ENCODE measurements around the gene EXOC3L2. TPM values are rescaled to one million over a fixed set of nuclear protein-coding genes. Genes with fewer than 3 reads are reported as not detected.

Gene EXOC3L2
- polyA plus RNA-seq, 4 donors, result 8.2 to 12.6 (median 8.9) TPM

GRCh38 chr19:45164577-45165335 lies 80.5 kb downstream of the EXOC3L2 start:
- DNase-seq (ENCODE audit: low read depth in 4 of 4, low spot score in 3 of 4), result no peak

DNA sequence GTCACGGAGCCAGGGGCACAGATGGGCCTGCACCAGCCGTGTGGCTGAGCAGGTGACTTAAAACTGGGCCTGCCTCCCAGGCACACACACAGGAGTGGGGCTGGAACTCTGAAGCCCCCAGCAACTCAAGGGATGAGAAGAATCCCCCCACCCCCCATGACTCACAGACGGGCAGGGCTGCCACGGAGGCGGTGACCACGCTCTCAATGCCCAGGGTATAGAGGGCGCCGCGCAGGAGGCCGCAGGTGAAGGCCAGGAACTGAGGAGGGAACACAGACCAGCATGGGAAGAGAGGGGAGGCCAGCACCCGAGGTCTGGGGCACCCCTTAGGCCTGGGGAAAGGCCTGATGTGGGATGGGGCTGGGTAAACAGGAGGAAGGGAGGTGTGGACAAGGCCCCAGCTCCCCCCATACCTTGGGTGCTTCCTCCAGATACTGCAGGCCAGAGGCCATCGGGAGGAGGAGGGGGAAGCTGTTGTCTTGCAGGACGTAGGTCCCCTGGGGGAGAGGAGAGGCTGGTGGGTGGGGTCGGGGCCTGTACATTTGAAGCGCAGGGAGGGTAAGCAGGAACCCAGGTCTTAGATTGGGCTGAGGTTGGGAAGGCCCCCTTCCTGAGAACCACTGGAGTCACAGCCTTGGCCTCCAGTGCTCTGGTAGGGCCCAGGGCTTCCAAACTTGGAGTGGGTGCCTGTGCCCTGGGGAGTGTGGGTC lies 81.3 kb downstream of the EXOC3L2 start:
- no peak for DNase-seq (ENCODE audit: low read depth in 4 of 4, low spot score in 3 of 4)

GRCh38 chr19:45163156-45163555 lies 82.1 kb downstream of the EXOC3L2 start:
- DNase-seq (ENCODE audit: low read depth in 4 of 4, low spot score in 3 of 4), result no peak

DNA sequence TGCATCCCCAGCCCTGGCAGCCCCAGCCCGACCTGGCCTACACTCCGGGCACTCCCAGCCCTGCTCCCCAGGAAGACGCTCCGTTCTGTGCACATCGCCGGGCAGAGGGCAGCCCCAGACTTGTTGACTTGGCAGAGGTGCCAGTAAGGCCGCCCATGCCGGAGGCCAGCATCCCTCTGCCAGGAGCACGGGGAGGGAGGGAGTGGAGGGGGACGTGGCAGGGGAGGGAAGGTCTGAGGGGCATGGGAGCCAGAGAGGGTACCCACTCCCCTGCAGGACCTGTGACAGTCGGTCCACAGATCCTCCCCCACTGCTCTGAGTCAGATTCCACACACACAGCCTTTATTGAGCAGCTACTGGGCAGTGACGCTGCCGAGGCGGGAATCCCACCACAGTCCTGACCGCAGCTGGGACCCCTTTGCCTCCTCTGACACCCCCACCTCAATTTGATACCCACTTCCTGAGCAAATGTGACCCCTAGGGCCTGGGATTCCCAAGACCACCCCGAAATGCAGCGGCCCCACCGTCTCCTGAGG lies 82.5 kb downstream of the EXOC3L2 start:
- DNase-seq (ENCODE audit: low read depth in 4 of 4, low spot score in 3 of 4), result no peak

Other genes starting within 250 kb of the EXOC3L2 start
- gene RELB, start 243.9 kb downstream of the EXOC3L2 start, polyA plus RNA-seq (ENCODE audit: insufficient read length in 4 of 4), result 1 to 10 TPM; 5.2 to 7.7 (median 5.9) TPM
- 10 to 100 TPM; 55.8 to 63.3 (median 59.1) TPM for gene CLASRP, start 206.4 kb downstream of the EXOC3L2 start, polyA plus RNA-seq (ENCODE audit: insufficient read length in 4 of 4)
- 1 to 10 TPM in 1 of 4 donors, under 1 TPM in 3; 0.78 to 1.5 (median 0.95) TPM for gene ZNF296, start 168.9 kb downstream of the EXOC3L2 start, polyA plus RNA-seq (ENCODE audit: insufficient read length in 4 of 4)
- 10 to 100 TPM; 19.0 to 26.7 (median 21.8) TPM for gene GEMIN7, start 166.1 kb downstream of the EXOC3L2 start, polyA plus RNA-seq (ENCODE audit: insufficient read length in 4 of 4)
- gene PPP1R37, start 152.2 kb downstream of the EXOC3L2 start, polyA plus RNA-seq (ENCODE audit: insufficient read length in 4 of 4), result 10 to 100 TPM; 23.8 to 35.3 (median 26.0) TPM
- under 1 TPM; 0.10 to 0.25 (median 0.11) TPM for gene NKPD1, start 84.4 kb downstream of the EXOC3L2 start, polyA plus RNA-seq (ENCODE audit: insufficient read length in 4 of 4)
- gene TRAPPC6A, start 67.2 kb downstream of the EXOC3L2 start, polyA plus RNA-seq (ENCODE audit: insufficient read length in 4 of 4), result 10 to 100 TPM; 32.1 to 60.7 (median 35.3) TPM
- 10 to 100 TPM; 10.5 to 13.9 (median 11.2) TPM for gene BLOC1S3, start 66.6 kb downstream of the EXOC3L2 start, polyA plus RNA-seq (ENCODE audit: insufficient read length in 4 of 4)
- 10 to 100 TPM; 35.9 to 42.3 (median 40.7) TPM for gene MARK4, start 5.9 kb upstream of the EXOC3L2 start, polyA plus RNA-seq (ENCODE audit: insufficient read length in 4 of 4)
- under 1 TPM; 0.33 to 0.84 (median 0.56) TPM for gene CKM, start 77.5 kb upstream of the EXOC3L2 start, polyA plus RNA-seq (ENCODE audit: insufficient read length in 4 of 4)
- gene KLC3, start 95.3 kb upstream of the EXOC3L2 start, polyA plus RNA-seq (ENCODE audit: insufficient read length in 4 of 4), result 1 to 10 TPM in 2 of 4 donors, under 1 TPM in 2; 0.76 to 3.0 (median 1.1) TPM
- 10 to 100 TPM; 33.2 to 35.5 (median 33.8) TPM for gene ERCC2, start 125.2 kb upstream of the EXOC3L2 start, polyA plus RNA-seq (ENCODE audit: insufficient read length in 4 of 4)
- gene PPP1R13L, start 159.7 kb upstream of the EXOC3L2 start, polyA plus RNA-seq (ENCODE audit: insufficient read length in 4 of 4), result 10 to 100 TPM in 2 of 4 donors, 1 to 10 TPM in 2; 7.3 to 12.0 (median 9.1) TPM
- 1 to 10 TPM; 3.4 to 5.3 (median 3.9) TPM for gene POLR1G, start 161.2 kb upstream of the EXOC3L2 start, polyA plus RNA-seq (ENCODE audit: insufficient read length in 4 of 4)
- gene ERCC1, start 178.5 kb upstream of the EXOC3L2 start, polyA plus RNA-seq (ENCODE audit: insufficient read length in 4 of 4), result 10 to 100 TPM; 74.4 to 87.4 (median 79.2) TPM
- 10 to 100 TPM in 3 of 4 donors, 1 to 10 TPM in 1; 2.6 to 85.3 (median 35.4) TPM for gene FOSB, start 222.6 kb upstream of the EXOC3L2 start, polyA plus RNA-seq (ENCODE audit: insufficient read length in 4 of 4)